Body of pancreas (tissue), 4 donors: ENCODE data around the gene ABCB4.

Experiments
- CTCF ChIP-seq, 7 experiments: fragments of 450-650 bp in 4 of 7; fragments of 200-600 bp in 3 of 7; sonication (generic) in 3 of 7; IDR thresholded peaks; one replicate each; pipeline ENCODE4 v1.5.1; 2016 to 2019; ENCODE audit warnings: antibody characterized with exemption in 7 of 7
- POLR2A ChIP-seq, 3 donors: fragments of 450-650 bp; IDR thresholded peaks; one replicate each; pipeline ENCODE4 v1.6.1; 2016; ENCODE audit warnings: antibody characterized with exemption in 3 of 3, mild to moderate bottlenecking in 2 of 3

GRCh38 chr7:87427288-87427687, 48.2 kb downstream of the ABCB4 start:
- TF ChIP-seq CTCF (IDR thresholded peaks at IDR 0.05) (no peak), POLR2A (IDR thresholded peaks at IDR 0.05) (no peak)
